Ammon's horn (tissue), 1 donor: ENCODE measurements around the gene DOP1A.
A peak's percentile ranks its signal among the peaks of the same experiment; 100 is the strongest.
"Not testable (repeated sequence)": the region's sequence is repeated elsewhere in the genome, so short reads cannot be mapped to it uniquely, and the experiment has no call there.

Experiments used
- DNase-seq: peaks from one replicate; pipeline ENCODE4 v3.0.0-alpha.2; 2016; ENCODE audit warnings: low spot score

Gene DOP1A

GRCh38 chr6:83151114-83151513 is 83.6 kb downstream of the DOP1A start:
- DNase-seq = no peak

- DNase-seq = no peak
Observed at GRCh38 chr6:83152913-83153312, 85.4 kb downstream of the DOP1A start.

GRCh38 chr6:83153883-83154521 is 86.5 kb downstream of the DOP1A start:
- no peak for DNase-seq

- DNase-seq = no peak
Observed at GRCh38 chr6:83155794-83156193, 88.3 kb downstream of the DOP1A start.

GRCh38 chr6:83160167-83160566 is 92.7 kb downstream of the DOP1A start:
- no peak for DNase-seq

GRCh38 chr6:83167726-83168278 is 100.3 kb downstream of the DOP1A start:
- DNase-seq = no peak

- no peak for DNase-seq
Observed at GRCh38 chr6:83168556-83168955, 101.1 kb downstream of the DOP1A start.

GRCh38 chr6:83169106-83169505 is 101.6 kb downstream of the DOP1A start:
- DNase-seq = no peak

- no peak for DNase-seq
Observed at GRCh38 chr6:83169511-83169910, 102.0 kb downstream of the DOP1A start.

- DNase-seq = no peak
Observed at GRCh38 chr6:83176246-83176645, 108.8 kb downstream of the DOP1A start.

- DNase-seq = no peak
Observed at GRCh38 chr6:83180426-83180950, 113.0 kb downstream of the DOP1A start.

- no peak for DNase-seq
Observed at GRCh38 chr6:83182114-83182513, 114.6 kb downstream of the DOP1A start.

GRCh38 chr6:83183082-83183828 is 115.8 kb downstream of the DOP1A start:
- DNase-seq = no peak

- DNase-seq = no peak
Observed at GRCh38 chr6:83185096-83185495, 117.6 kb downstream of the DOP1A start.

- DNase-seq = no peak
Observed at GRCh38 chr6:83188501-83188900, 121.0 kb downstream of the DOP1A start.

- DNase-seq = no peak
Observed at GRCh38 chr6:83190626-83191025, 123.2 kb downstream of the DOP1A start.

GRCh38 chr6:83191974-83192373 is 124.5 kb downstream of the DOP1A start:
- not testable (repeated sequence) for DNase-seq

- DNase-seq = no peak
Observed at GRCh38 chr6:83192456-83192855, 125.0 kb downstream of the DOP1A start.

- DNase-seq = peak; percentile 96
Observed at GRCh38 chr6:83192871-83193746, 125.6 kb downstream of the DOP1A start, which contains the start of the genes PGM3 and RWDD2A. Gene PGM3, minus strand, starts transcription at chr6:83193265. Its CDS starts 2,253 bp downstream, at chr6:83191012. Gene RWDD2A, plus strand, starts transcription at chr6:83193357. Its CDS starts 1,095 bp downstream, at chr6:83194452.

- peak; percentile 51 for DNase-seq
Observed at GRCh38 chr6:83193747-83194566, 126.5 kb downstream of the DOP1A start.
